ENCODE measurements around the gene OR51B4.

DNA sequence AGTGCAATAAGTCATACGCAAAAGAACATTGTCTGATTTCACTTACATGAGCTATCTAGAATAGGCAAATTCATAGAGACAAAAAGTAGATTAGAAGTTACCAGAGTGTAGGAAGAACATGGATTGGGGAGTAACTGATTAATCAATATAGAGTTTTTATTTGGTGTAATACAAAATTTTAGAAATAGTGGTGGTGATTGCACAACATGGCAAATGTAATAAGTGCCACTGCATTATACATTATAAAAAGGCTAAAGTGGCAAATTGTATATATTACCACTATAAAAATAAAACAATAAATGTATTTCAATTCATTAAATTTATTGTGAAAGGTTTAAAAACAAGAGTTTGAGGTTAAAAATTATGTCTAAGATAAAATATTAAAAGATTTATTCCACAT is 8.7 kb upstream of the OR51B4 start:
- TF ChIP-seq EZH2 (IDR thresholded peaks at IDR 0.05; ENCODE audit: low read depth, unreplicated experiment) (no peak), POLR2AphosphoS5 (IDR thresholded peaks at IDR 0.05; ENCODE audit: low read depth) (no peak), CTCF (conservative IDR thresholded peaks at IDR 0.05; ENCODE audit: low read depth in 2 of 2) (no peak), EZH2phosphoT487 (IDR thresholded peaks at IDR 0.05; ENCODE audit: unreplicated experiment) (no peak), NANOG (IDR thresholded peaks at IDR 0.05; ENCODE audit: borderline replicate concordance) (no peak)
